HCT116 (cell line): ENCODE results near the gene ZNF76. TPM values are rescaled to one million over a fixed set of nuclear protein-coding genes. Genes with fewer than 3 reads are reported as not detected.

Source experiments
- ATAC-seq: fragments of 200-7000 bp; cut with Tn5 transposase; 2 replicates; pipeline ENCODE4 v1.9.1; 2020; ENCODE audit warnings: mild to moderate bottlenecking, moderate library complexity
- BruUV-seq: library from RNA; stranded (reverse); fragments of 400-500 nt; replicated peaks from 2 replicates; lab custom pipeline; 2021; lab: Mats Ljungman, UMichigan
- CTCF ChIA-PET: fragments of 300-600 bp; sonication (Branson Sonifier 250); formaldehyde crosslinking; loops from one replicate; lab custom pipeline; 2021; ENCODE audit warnings: antibody characterized with exemption; lab: Charles Lee
- POLR2A ChIA-PET: fragments of 300-600, 350-600 bp; sonication (Branson Sonifier 250); formaldehyde crosslinking; loops from one replicate; lab custom pipeline; 2021; ENCODE audit warnings: antibody characterized with exemption; lab: Charles Lee
- RAD21 ChIA-PET, 2 experiments: fragments of 300-600 bp; sonication (Branson Sonifier 250); formaldehyde crosslinking; loops; one replicate each; lab custom pipeline; 2023; ENCODE audit warnings: low total read pairs in 2 of 2; ENCODE audit not compliant: uncharacterized antibody in 2 of 2, unreplicated experiment in 2 of 2, low non-redundant PET in 1 of 2; lab: Charles Lee
- DNase-seq: peaks from one replicate; pipeline ENCODE4 v3.0.0-alpha.2; 2010; ENCODE audit warnings: low read depth, low spot score
- H2AFZ ChIP-seq: fragments of 200-600 bp; shearing (Covaris generic), sonication (generic); 2 replicates; pipeline ENCODE4 v1.6.1; 2017; ENCODE audit warnings: low read depth, mixed run types, mixed read lengths, antibody characterized with exemption, low read length; ENCODE audit not compliant: poor library complexity, severe bottlenecking
- H3K27ac ChIP-seq: 2 replicates; pipeline ENCODE4 v1.5.1; 2012; ENCODE audit warnings: low read depth, low read length
- H3K27me3 ChIP-seq: fragments of 200-600 bp; sonication (generic); 2 replicates; pipeline ENCODE4 v1.6.1; 2016; ENCODE audit warnings: mixed run types, low read length, mixed read lengths; ENCODE audit not compliant: insufficient read depth
- H3K36me3 ChIP-seq, 2 experiments: fragments of 200-500 bp in 1 of 2; fragments of 200-600 bp in 1 of 2; sonication (Bioruptor generic) in 1 of 2; sonication (generic) in 1 of 2; 2 replicates each; pipeline versions ENCODE4 v1.5.1 to v1.6.1; 2014 to 2016; ENCODE audit warnings: low read length in 2 of 2, inconsistent platforms in 1 of 2, mixed read lengths in 1 of 2, mixed run types in 1 of 2; ENCODE audit not compliant: insufficient read depth in 2 of 2, control insufficient read depth in 1 of 2
- H3K4me1 ChIP-seq, 2 experiments: fragments of 200-600 bp in 1 of 2; sonication (generic) in 1 of 2; 2 replicates each; pipeline versions ENCODE4 v1.5.1 to v1.6.1; 2012 to 2017; ENCODE audit warnings: low read length in 2 of 2, inconsistent platforms in 1 of 2, mild to moderate bottlenecking in 1 of 2, mixed read lengths in 1 of 2, mixed run types in 1 of 2, moderate library complexity in 1 of 2; ENCODE audit not compliant: insufficient read depth in 2 of 2, control insufficient read depth in 1 of 2
- H3K4me2 ChIP-seq: fragments of 200-600 bp; sonication (generic); 2 replicates; pipeline ENCODE4 v1.6.1; 2017; ENCODE audit warnings: mixed run types, low read length, mixed read lengths
- H3K4me3 ChIP-seq, 2 experiments: fragments of 200-600 bp in 1 of 2; sonication (generic) in 1 of 2; replicated peaks in 1 of 2; 2 replicates each; pipeline ENCODE4 v1.5.1; 2011 to 2016; ENCODE audit warnings: low read length in 2 of 2, control low read depth in 1 of 2, low read depth in 1 of 2, mild to moderate bottlenecking in 1 of 2, mixed read lengths in 1 of 2, mixed run types in 1 of 2
- H3K79me2 ChIP-seq: fragments of 200-600 bp; sonication (generic); 2 replicates; pipeline ENCODE4 v1.6.1; 2017; ENCODE audit warnings: mild to moderate bottlenecking, mixed run types, low read length, moderate library complexity, mixed read lengths; ENCODE audit not compliant: insufficient read depth
- H3K9ac ChIP-seq: fragments of 200-600 bp; sonication (generic); 2 replicates; pipeline ENCODE4 v1.6.1; 2016; ENCODE audit warnings: low read length, mixed read lengths
- H3K9me2 ChIP-seq: fragments of 200-600 bp; sonication (generic), shearing (Covaris generic); 2 replicates; pipeline ENCODE4 v1.6.1; 2017; ENCODE audit warnings: mixed run types, mild to moderate bottlenecking, moderate library complexity; ENCODE audit not compliant: insufficient read depth
- H3K9me3 ChIP-seq, 2 experiments: fragments of 200-500 bp in 1 of 2; fragments of 200-600 bp in 1 of 2; sonication (Bioruptor generic) in 1 of 2; sonication (generic) in 1 of 2; 2 replicates each; pipeline ENCODE4 v1.6.1; 2014 to 2017; ENCODE audit warnings: low read length in 2 of 2, mixed read lengths in 2 of 2, inconsistent platforms in 1 of 2, low read depth in 1 of 2, mild to moderate bottlenecking in 1 of 2, mixed run types in 1 of 2, moderate library complexity in 1 of 2; ENCODE audit not compliant: control insufficient read depth in 1 of 2, insufficient read depth in 1 of 2
- H4K20me1 ChIP-seq: fragments of 200-600 bp; sonication (generic), shearing (Covaris generic); 2 replicates; pipeline ENCODE4 v1.6.1; 2017; ENCODE audit warnings: mixed run types, mild to moderate bottlenecking, moderate library complexity; ENCODE audit not compliant: insufficient read depth
- CBX3 ChIP-seq: IDR thresholded peaks from 2 replicates; pipeline ENCODE4 v1.6.1; 2012; ENCODE audit warnings: low read depth
- CEBPB ChIP-seq: IDR thresholded peaks from 2 replicates; pipeline ENCODE4 v1.6.1; 2012; ENCODE audit warnings: low read depth
- EGR1 ChIP-seq: IDR thresholded peaks from 2 replicates; pipeline ENCODE4 v1.6.1; 2012; ENCODE audit warnings: low read depth
- ELF1 ChIP-seq: IDR thresholded peaks from 2 replicates; pipeline ENCODE4 v1.6.1; 2012; ENCODE audit warnings: low read depth, borderline replicate concordance
- EZH2 ChIP-seq: fragments of 200-600 bp; sonication (generic); IDR thresholded peaks from 2 replicates; pipeline ENCODE4 v1.6.1; 2017; ENCODE audit warnings: antibody characterized with exemption, mixed run types
- POLR2A ChIP-seq: IDR thresholded peaks from 2 replicates; pipeline ENCODE4 v1.7.0; 2011; ENCODE audit warnings: borderline replicate concordance; ENCODE audit not compliant: insufficient read depth, insufficient read length; ENCODE audit errors: extremely low read depth
- RAD21 ChIP-seq: IDR thresholded peaks from 2 replicates; pipeline ENCODE4 v1.6.1; 2012; ENCODE audit warnings: low read depth, mild to moderate bottlenecking
- SIN3A ChIP-seq: IDR thresholded peaks from 2 replicates; pipeline ENCODE4 v1.6.1; 2012; ENCODE audit warnings: low read depth
- SP1 ChIP-seq: IDR thresholded peaks from 2 replicates; pipeline ENCODE4 v1.6.1; 2012; ENCODE audit warnings: low read depth
- SRF ChIP-seq: IDR thresholded peaks from 2 replicates; pipeline ENCODE4 v1.6.1; 2012; ENCODE audit warnings: low read depth
- TCF7L2 ChIP-seq: IDR thresholded peaks from 2 replicates; pipeline ENCODE4 v1.7.0; 2011; ENCODE audit warnings: borderline replicate concordance, inconsistent platforms; ENCODE audit not compliant: insufficient read depth, insufficient read length; ENCODE audit errors: extremely low read depth
- intact Hi-C: fragments of 100-400 bp; cut with micrococcal nuclease; formaldehyde crosslinking; loops from 2 replicates; pipeline ENCODE4 v1.10.0; 2022
- total RNA-seq: library from RNA; stranded (reverse); gene quantifications from one replicate; pipeline ENCODE4 v1.2.1, GENCODE V29; 2021; ENCODE audit not compliant: unreplicated experiment
- TF ChIP-seq, protein P1 (sequence below): IDR thresholded peaks from 2 replicates; pipeline ENCODE4 v1.6.1; 2012; ENCODE audit warnings: low read depth
- TF ChIP-seq, protein P2 (sequence below): IDR thresholded peaks from 2 replicates; pipeline ENCODE4 v1.6.1; 2012

ZNF76 gene
- total RNA-seq, 1 experiment from 2014 or later, result 47.5 TPM

DNA sequence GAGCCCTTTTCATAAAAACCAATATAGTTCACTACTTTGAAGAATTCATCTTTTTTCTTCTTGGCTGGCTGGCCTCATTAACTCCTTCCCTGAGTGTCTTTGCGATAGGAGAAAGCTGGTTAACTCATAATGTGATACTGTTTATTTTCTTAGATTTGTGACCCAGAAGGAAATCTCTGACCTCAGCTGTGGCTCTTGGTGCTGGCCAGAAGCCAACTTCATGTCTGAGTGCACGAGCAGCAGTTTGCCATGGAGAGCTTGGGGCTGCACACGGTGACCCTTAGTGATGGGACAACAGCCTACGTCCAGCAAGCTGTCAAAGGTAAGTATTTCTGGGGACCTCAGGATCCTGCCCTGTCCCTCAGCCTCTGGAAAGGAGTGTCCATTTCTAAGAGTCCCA lies 21.4 kb downstream of the ZNF76 start:
- RAD21 ChIA-PET, result no interaction called here
- no peak for TF ChIP-seq TCF7L2
- no peak for TF ChIP-seq SP1
- TF ChIP-seq POLR2A, result no peak
- no peak for TF ChIP-seq RAD21
- TF ChIP-seq SIN3A, result no peak
- no peak for TF ChIP-seq ELF1
- no peak overlapping the region for H3K27ac ChIP-seq
- no peak overlapping the region for H2AFZ ChIP-seq
- no peaks in the 10 kb centered on the region for H3K4me1 ChIP-seq
- H3K4me2 ChIP-seq, result no peak overlapping the region
- no peaks in the 10 kb centered on the region for H3K79me2 ChIP-seq
- H3K4me3 ChIP-seq, result no peak overlapping the region
- H3K9me3 ChIP-seq, result no peaks in the 10 kb centered on the region
- H3K27me3 ChIP-seq, result no peaks in the 10 kb centered on the region
- intact Hi-C loops, result no loop called here
- H3K9ac ChIP-seq, result no peak overlapping the region
- CTCF ChIA-PET, result no interaction called here
- POLR2A ChIA-PET, result no interaction called here
- H4K20me1 ChIP-seq, result no peaks in the 10 kb centered on the region
- peaks cover 3 to 15% of the 10 kb centered on the region in 2 experiments; a peak in 3 of 4 replicates for H3K36me3 ChIP-seq
- DNase-seq, result no peak
- H3K9me2 ChIP-seq, result no peaks in the 10 kb centered on the region
- ATAC-seq, result no peak
- no TSS peak for BruUV-seq

DNA sequence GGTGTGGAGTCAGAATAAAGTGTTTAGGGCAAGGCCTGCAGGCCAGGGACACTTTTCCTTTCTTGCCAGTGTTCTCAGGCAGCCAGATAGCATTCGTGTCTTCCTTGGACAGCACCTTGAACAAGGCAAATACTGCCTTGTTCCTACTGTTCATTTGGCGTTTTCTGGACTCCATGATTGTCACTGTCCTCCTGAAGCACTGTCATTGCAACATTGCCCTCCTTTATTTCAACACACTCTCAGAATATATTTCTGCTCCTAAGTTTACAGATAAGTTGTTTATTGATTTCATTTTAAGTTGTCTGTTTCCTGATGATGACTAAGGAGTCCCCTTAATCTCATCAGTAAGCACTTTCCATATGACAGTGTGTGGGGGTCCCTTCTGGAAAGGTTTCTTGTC lies 22.9 kb downstream of the ZNF76 start:
- ATAC-seq (no peak), DNase-seq (no peak)
- no TSS peak for BruUV-seq
- CTCF ChIA-PET, result no interaction called here
- intact Hi-C loops, result no loop called here
- Histone ChIP-seq H3K27me3 (no peaks in the 10 kb centered on the region), H3K27ac (no peak overlapping the region), H4K20me1 (no peaks in the 10 kb centered on the region), H3K9me2 (no peaks in the 10 kb centered on the region), H3K9me3 (no peaks in the 10 kb centered on the region), H3K4me2 (no peak overlapping the region), H3K4me1 (no peaks in the 10 kb centered on the region), H3K4me3 (no peak overlapping the region), H3K9ac (no peak overlapping the region), H3K36me3 (peaks cover 7 to 22% of the 10 kb centered on the region in 2 experiments; a peak in 3 of 4 replicates), H2AFZ (no peak overlapping the region), H3K79me2 (no peaks in the 10 kb centered on the region)
- POLR2A ChIA-PET, result no interaction called here
- RAD21 ChIA-PET, result no interaction called here
- TF ChIP-seq RAD21, result no peak
- TF ChIP-seq, protein P1, sequence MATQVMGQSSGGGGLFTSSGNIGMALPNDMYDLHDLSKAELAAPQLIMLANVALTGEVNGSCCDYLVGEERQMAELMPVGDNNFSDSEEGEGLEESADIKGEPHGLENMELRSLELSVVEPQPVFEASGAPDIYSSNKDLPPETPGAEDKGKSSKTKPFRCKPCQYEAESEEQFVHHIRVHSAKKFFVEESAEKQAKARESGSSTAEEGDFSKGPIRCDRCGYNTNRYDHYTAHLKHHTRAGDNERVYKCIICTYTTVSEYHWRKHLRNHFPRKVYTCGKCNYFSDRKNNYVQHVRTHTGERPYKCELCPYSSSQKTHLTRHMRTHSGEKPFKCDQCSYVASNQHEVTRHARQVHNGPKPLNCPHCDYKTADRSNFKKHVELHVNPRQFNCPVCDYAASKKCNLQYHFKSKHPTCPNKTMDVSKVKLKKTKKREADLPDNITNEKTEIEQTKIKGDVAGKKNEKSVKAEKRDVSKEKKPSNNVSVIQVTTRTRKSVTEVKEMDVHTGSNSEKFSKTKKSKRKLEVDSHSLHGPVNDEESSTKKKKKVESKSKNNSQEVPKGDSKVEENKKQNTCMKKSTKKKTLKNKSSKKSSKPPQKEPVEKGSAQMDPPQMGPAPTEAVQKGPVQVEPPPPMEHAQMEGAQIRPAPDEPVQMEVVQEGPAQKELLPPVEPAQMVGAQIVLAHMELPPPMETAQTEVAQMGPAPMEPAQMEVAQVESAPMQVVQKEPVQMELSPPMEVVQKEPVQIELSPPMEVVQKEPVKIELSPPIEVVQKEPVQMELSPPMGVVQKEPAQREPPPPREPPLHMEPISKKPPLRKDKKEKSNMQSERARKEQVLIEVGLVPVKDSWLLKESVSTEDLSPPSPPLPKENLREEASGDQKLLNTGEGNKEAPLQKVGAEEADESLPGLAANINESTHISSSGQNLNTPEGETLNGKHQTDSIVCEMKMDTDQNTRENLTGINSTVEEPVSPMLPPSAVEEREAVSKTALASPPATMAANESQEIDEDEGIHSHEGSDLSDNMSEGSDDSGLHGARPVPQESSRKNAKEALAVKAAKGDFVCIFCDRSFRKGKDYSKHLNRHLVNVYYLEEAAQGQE, result no peak
- TF ChIP-seq EGR1, result no peak
- TF ChIP-seq ELF1, result no peak
- no peak for TF ChIP-seq POLR2A
- no peak for TF ChIP-seq CEBPB
- TF ChIP-seq EZH2, result no peak
- TF ChIP-seq, protein P2, sequence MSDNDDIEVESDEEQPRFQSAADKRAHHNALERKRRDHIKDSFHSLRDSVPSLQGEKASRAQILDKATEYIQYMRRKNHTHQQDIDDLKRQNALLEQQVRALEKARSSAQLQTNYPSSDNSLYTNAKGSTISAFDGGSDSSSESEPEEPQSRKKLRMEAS, result no peak
- TF ChIP-seq SRF, result no peak
- TF ChIP-seq CBX3, result no peak
